ENCODE measurements around the gene MPLKIP. TPM values are rescaled to one million over a fixed set of nuclear protein-coding genes. Genes with fewer than 3 reads are reported as not detected.

Gene MPLKIP
- total RNA-seq, 1 donor from 2014 or later: 3.1 TPM

Small RNA genes within 50 kb of the gene (small RNA-seq; reads per million reads assigned to genes)
- gene AC006023.1 (not detected), gene AC006023.2 (not detected)

Other genes with a start within 250 kb of the MPLKIP start
- 81.9 TPM for gene CDK13, start 184.4 kb downstream of the MPLKIP start, total RNA-seq
- 12.0 TPM for gene SUGCT, start 383 bp upstream of the MPLKIP start, total RNA-seq